HG02973 (cell line): ENCODE data around the gene ARCN1.

Source experiments
- ATAC-seq: cut with Tn5 transposase; IDR thresholded peaks from one replicate; pipeline ENCODE4 v1.9.1; 2021; ENCODE audit warnings: moderate library complexity; ENCODE audit not compliant: unreplicated experiment

Gene ARCN1

GRCh38 chr11:118635237-118635591 is 63.0 kb downstream of the ARCN1 start:
- no peak for ATAC-seq

GRCh38 chr11:118635642-118636041 is 63.4 kb downstream of the ARCN1 start:
- ATAC-seq: no peak

GRCh38 chr11:118636569-118637290 is 64.5 kb downstream of the ARCN1 start:
- no peak for ATAC-seq

- no peak for ATAC-seq
These were observed 66.5 kb downstream of the ARCN1 start for GRCh38 chr11:118638726-118639125.

GRCh38 chr11:118639899-118640298 is 67.7 kb downstream of the ARCN1 start:
- ATAC-seq: no peak

- no peak for ATAC-seq
These were observed 68.3 kb downstream of the ARCN1 start for GRCh38 chr11:118640332-118641154.

- no peak for ATAC-seq
These were observed 69.3 kb downstream of the ARCN1 start for GRCh38 chr11:118641397-118642019.

GRCh38 chr11:118643142-118643994 is 71.2 kb downstream of the ARCN1 start:
- ATAC-seq: no peak

- ATAC-seq: no peak
These were observed 71.8 kb downstream of the ARCN1 start for GRCh38 chr11:118643995-118644345.

- ATAC-seq: no peak
These were observed 72.3 kb downstream of the ARCN1 start for GRCh38 chr11:118644496-118644895.

GRCh38 chr11:118645066-118645715 is 73.0 kb downstream of the ARCN1 start:
- ATAC-seq: no peak

- ATAC-seq: no peak
These were observed 74.2 kb downstream of the ARCN1 start for GRCh38 chr11:118646393-118646792.

GRCh38 chr11:118648291-118648690 is 76.1 kb downstream of the ARCN1 start:
- no peak for ATAC-seq

GRCh38 chr11:118649941-118650340 is 77.7 kb downstream of the ARCN1 start:
- no peak for ATAC-seq

GRCh38 chr11:118650366-118650765 is 78.2 kb downstream of the ARCN1 start:
- no peak for ATAC-seq

GRCh38 chr11:118651820-118652219 is 79.6 kb downstream of the ARCN1 start:
- no peak for ATAC-seq
